SK-N-SH (cell line): ENCODE data around the gene CLIC5. TPM values are rescaled to one million over a fixed set of nuclear protein-coding genes. Genes with fewer than 3 reads are reported as not detected.

ENCODE experiments used
- CTCF ChIA-PET: fragments of 300-600, 350-600 bp; formaldehyde crosslinking; extraction: SDS; loops from one replicate; lab custom pipeline; 2021; lab: Yijun Ruan, JAX
- POLR2A ChIA-PET: fragments of 350-600 bp; sonication (Branson Sonifier 250); formaldehyde crosslinking; extraction: SDS; loops from one replicate; lab custom pipeline; 2020; ENCODE audit warnings: antibody characterized with exemption, inconsistent platforms; lab: Yijun Ruan, JAX
- DNase-seq: peaks from one replicate; pipeline ENCODE4 v3.0.0; 2012
- H2AFZ ChIP-seq: fragments of 200-600 bp; sonication (generic); 2 replicates; pipeline ENCODE4 v1.8.1; 2016; ENCODE audit warnings: antibody characterized with exemption, mild to moderate bottlenecking, low read depth
- H3F3A ChIP-seq: fragments of 200-600 bp; sonication (generic); replicated peaks from 2 replicates; pipeline ENCODE3; 2016; ENCODE audit warnings: antibody characterized with exemption, mild to moderate bottlenecking; ENCODE audit not compliant: insufficient read depth
- H3K27ac ChIP-seq, 2 experiments: fragments of 200-500 bp in 1 of 2; fragments of 200-600 bp in 1 of 2; sonication (Bioruptor generic) in 1 of 2; sonication (generic), shearing (Covaris generic) in 1 of 2; 2 replicates each; pipeline versions ENCODE4 v1.5.1 to v1.6.1; 2014 to 2016; ENCODE audit warnings: low read depth in 2 of 2, inconsistent platforms in 1 of 2, low read length in 1 of 2, mild to moderate bottlenecking in 1 of 2, mixed read lengths in 1 of 2
- H3K27me3 ChIP-seq: fragments of 200-600 bp; sonication (generic), shearing (Covaris generic); 2 replicates; pipeline ENCODE4 v1.6.1; 2016; ENCODE audit warnings: mixed run types; ENCODE audit not compliant: insufficient read depth
- H3K36me3 ChIP-seq, 2 experiments: fragments of 200-500 bp in 1 of 2; fragments of 200-600 bp in 1 of 2; sonication (Bioruptor generic) in 1 of 2; sonication (generic) in 1 of 2; replicated peaks in 1 of 2; 2 replicates each; pipeline versions ENCODE3 to v1.5.1; 2014 to 2016; ENCODE audit warnings: low read length in 1 of 2, mild to moderate bottlenecking in 1 of 2; ENCODE audit not compliant: insufficient read depth in 2 of 2, control insufficient read depth in 1 of 2
- H3K4me1 ChIP-seq, 2 experiments: fragments of 200-500 bp in 1 of 2; fragments of 200-600 bp in 1 of 2; sonication (Bioruptor generic) in 1 of 2; sonication (generic), shearing (Covaris generic) in 1 of 2; 2 replicates each; pipeline versions ENCODE4 v1.5.1 to v1.6.1; 2014 to 2016; ENCODE audit warnings: low read depth in 1 of 2, low read length in 1 of 2, mixed run types in 1 of 2; ENCODE audit not compliant: insufficient read depth in 2 of 2, control insufficient read depth in 1 of 2
- H3K4me2 ChIP-seq: fragments of 200-600 bp; sonication (generic), shearing (Covaris generic); 2 replicates; pipeline ENCODE4 v1.6.1; 2017; ENCODE audit warnings: mixed run types
- H3K4me3 ChIP-seq, 2 experiments: fragments of 200-500 bp in 1 of 2; fragments of 200-600 bp in 1 of 2; sonication (Bioruptor generic) in 1 of 2; sonication (generic), shearing (Covaris generic) in 1 of 2; 2 replicates each; pipeline versions ENCODE4 v1.5.1 to v1.8.1; 2014 to 2016; ENCODE audit warnings: low read depth in 2 of 2, inconsistent platforms in 1 of 2, low read length in 1 of 2, mild to moderate bottlenecking in 1 of 2, mixed read lengths in 1 of 2, moderate library complexity in 1 of 2
- H3K79me2 ChIP-seq: fragments of 200-600 bp; sonication (generic); 2 replicates; pipeline ENCODE4 v1.8.1; 2017; ENCODE audit warnings: mild to moderate bottlenecking; ENCODE audit not compliant: insufficient read depth
- H3K9ac ChIP-seq: fragments of 200-600 bp; sonication (generic); 2 replicates; pipeline ENCODE4 v1.6.1; 2017; ENCODE audit warnings: mixed run types
- H3K9me2 ChIP-seq: fragments of 200-600 bp; sonication (generic); 2 replicates; pipeline ENCODE4 v1.6.1; 2017; ENCODE audit warnings: mixed run types
- H3K9me3 ChIP-seq: fragments of 200-600 bp; sonication (generic); 2 replicates; pipeline ENCODE4 v1.6.1; 2017; ENCODE audit warnings: mixed run types, mild to moderate bottlenecking, moderate library complexity
- H4K20me1 ChIP-seq: fragments of 200-600 bp; sonication (generic); 2 replicates; pipeline ENCODE4 v1.6.1; 2017; ENCODE audit warnings: mild to moderate bottlenecking, mixed run types; ENCODE audit not compliant: insufficient read depth
- CHD2 ChIP-seq: fragments of 150-350 bp; IDR thresholded peaks from 2 replicates; pipeline ENCODE4 v1.6.1; 2018; ENCODE audit warnings: low read length; ENCODE audit not compliant: partially characterized antibody
- FOSL2 ChIP-seq: IDR thresholded peaks from 2 replicates; pipeline ENCODE4 v1.4.0; 2012; ENCODE audit warnings: low read depth, mild to moderate bottlenecking, moderate library complexity, borderline replicate concordance
- FOXJ3 ChIP-seq: sonication (generic); formaldehyde crosslinking; IDR thresholded peaks from 2 replicates; pipeline ENCODE4 v1.5.1; 2020; ENCODE audit warnings: mild to moderate bottlenecking, missing genetic modification reagents
- GATA2 ChIP-seq: sonication (generic); formaldehyde crosslinking; IDR thresholded peaks from 2 replicates; pipeline ENCODE4 v1.5.0; 2020; ENCODE audit warnings: mild to moderate bottlenecking, missing genetic modification reagents
- IRF3 ChIP-seq: fragments of 150-350 bp; IDR thresholded peaks from 2 replicates; pipeline ENCODE4 v1.6.1; 2016; ENCODE audit warnings: mild to moderate bottlenecking, low read depth, low read length
- MXI1 ChIP-seq: IDR thresholded peaks from 2 replicates; pipeline ENCODE4 v1.6.1; 2012; ENCODE audit warnings: mild to moderate bottlenecking, low read depth, low read length, improper control_type of control experiment
- PBX3 ChIP-seq: IDR thresholded peaks from 2 replicates; pipeline ENCODE4; 2012
- RAD21 ChIP-seq: IDR thresholded peaks from 2 replicates; pipeline ENCODE4 v1.6.1; 2012; ENCODE audit warnings: mild to moderate bottlenecking, low read length
- REST ChIP-seq: IDR thresholded peaks from 2 replicates; pipeline ENCODE4 v1.6.1; 2012; ENCODE audit warnings: mild to moderate bottlenecking, low read depth, low read length, moderate library complexity
- RFX5 ChIP-seq: IDR thresholded peaks from 2 replicates; pipeline ENCODE4 v1.6.1; 2012; ENCODE audit warnings: mild to moderate bottlenecking, improper control_type of control experiment, low read length
- RXRA ChIP-seq: IDR thresholded peaks from 2 replicates; pipeline ENCODE4 v1.4.0; 2012; ENCODE audit warnings: low read depth, mild to moderate bottlenecking, borderline replicate concordance
- SMC3 ChIP-seq: IDR thresholded peaks from 2 replicates; pipeline ENCODE4 v1.6.1; 2012; ENCODE audit warnings: low read depth, low read length, improper control_type of control experiment
- TCF12 ChIP-seq: IDR thresholded peaks from 2 replicates; pipeline ENCODE4 v1.4.0; 2012
- TEAD4 ChIP-seq: IDR thresholded peaks from 2 replicates; pipeline ENCODE4 v1.4.0; 2012; ENCODE audit warnings: mild to moderate bottlenecking, borderline replicate concordance; ENCODE audit not compliant: insufficient read depth
- USF1 ChIP-seq: IDR thresholded peaks from 2 replicates; pipeline ENCODE4 v1.4.0; 2012; ENCODE audit warnings: low read depth, borderline replicate concordance
- USF2 ChIP-seq: fragments of 150-350 bp; IDR thresholded peaks from 2 replicates; pipeline ENCODE4 v1.6.1; 2017; ENCODE audit warnings: antibody characterized with exemption, low read length, low read depth, borderline replicate concordance
- ZBTB33 ChIP-seq: IDR thresholded peaks from 2 replicates; pipeline ENCODE4 v1.4.0; 2012; ENCODE audit warnings: low read depth, borderline replicate concordance
- WGBS: methylation state at CpG from one replicate; pipeline ENCODE4 v1.1.6; 2017; ENCODE audit warnings: low lambda C conversion rate; 5-methylcytosine and 5-hydroxymethylcytosine counted together
- polyA plus RNA-seq, 3 experiments: library from polyadenylated mRNA; depleted of rRNA; stranded (reverse); fragments of >200 nt; gene quantifications; 2 replicates each; pipeline ENCODE4 v1.2.3, GENCODE V29; 2012

Gene CLIC5
- polyA plus RNA-seq, 1 of the 3 experiments (the other 2 are of a cell fraction), result 0.03 TPM

GRCh38 chr6:45963896-45964295 lies 51.8 kb downstream of the CLIC5 start (continued):
- TF ChIP-seq USF1, result no peak
- no peak for TF ChIP-seq IRF3
- no peak for TF ChIP-seq MXI1
- TF ChIP-seq FOSL2, result no peak

- H3K9me3 ChIP-seq, result no peaks in the 10 kb centered on the region
- WGBS, result 7% methylated on average over 2 of the region's 2 CpGs
- no peak overlapping the region for H3K4me2 ChIP-seq
- no peak overlapping the region for H3K27ac ChIP-seq
- no peaks in the 10 kb centered on the region for H3K4me1 ChIP-seq
- no peak overlapping the region for H3K9ac ChIP-seq
- H3K36me3 ChIP-seq, result no peaks in the 10 kb centered on the region
- no peak overlapping the region for H3K4me3 ChIP-seq
- no peaks in the 10 kb centered on the region for H4K20me1 ChIP-seq
- TF ChIP-seq ZBTB33 (no peak), PBX3 (no peak), FOXJ3 (CRISPR knock-in tag) (no peak), USF1 (no peak), GATA2 (CRISPR knock-in tag) (no peak), REST (no peak), RXRA (no peak), SMC3 (no peak), TEAD4 (no peak), CHD2 (no peak), RAD21 (no peak), TCF12 (no peak), FOSL2 (no peak), USF2 (no peak), RFX5 (no peak)
- TF ChIP-seq, all 33 proteins: peak for 0
- Histone ChIP-seq H3K27me3 (peaks cover 20% of the 10 kb centered on the region), H2AFZ (no peak overlapping the region), H3F3A (no peaks in the 10 kb centered on the region), H3K79me2 (no peaks in the 10 kb centered on the region), H3K9me2 (no peaks in the 10 kb centered on the region)
- DNase-seq, result no peak
- ChIA-PET POLR2A (no interaction called here), CTCF (no interaction called here)
These were observed 54.5 kb downstream of the CLIC5 start for GRCh38 chr6:45961125-45961524.
